Transverse colon (tissue), 4 donors: Measurements from ENCODE around the gene ROMO1. TPM values are rescaled to one million over a fixed set of nuclear protein-coding genes. Genes with fewer than 3 reads are reported as not detected.
"Not testable (repeated sequence)": the region's sequence is repeated elsewhere in the genome, so short reads cannot be mapped to it uniquely, and the experiment has no call there.

ENCODE experiments used
- DNase-seq: peaks from one replicate; pipeline ENCODE4 v3.0.0-alpha.2; 2019
- H3K27ac ChIP-seq, 4 donors: fragments of 200-600 bp; sonication (generic); 2 replicates each; pipeline ENCODE4 v1.5.1; 2016 to 2018; ENCODE audit warnings: inconsistent platforms in 4 of 4
- H3K27me3 ChIP-seq: fragments of 200-600 bp; sonication (generic); 2 replicates; pipeline ENCODE4 v1.5.1; 2017; ENCODE audit warnings: inconsistent platforms
- H3K36me3 ChIP-seq, 4 donors: fragments of 200-600 bp; sonication (generic); 2 replicates each; pipeline ENCODE4 v1.5.1; 2017 to 2019; ENCODE audit warnings: inconsistent platforms in 4 of 4
- H3K4me1 ChIP-seq, 4 donors: fragments of 200-600 bp; sonication (generic); 2 replicates each; pipeline ENCODE4 v1.5.1; 2017 to 2020; ENCODE audit warnings: inconsistent platforms in 4 of 4
- H3K4me3 ChIP-seq, 4 donors: fragments of 200-600 bp; sonication (generic); 1 replicate in 1 of 4; 2 replicates in 3 of 4; pipeline versions ENCODE4 v1.5.1 to v1.6.1; 2017 to 2019; ENCODE audit warnings: inconsistent platforms in 4 of 4
- H3K9me3 ChIP-seq, 2 donors: fragments of 200-600 bp; sonication (generic); 2 replicates each; pipeline ENCODE4 v1.5.1; 2017 to 2019; ENCODE audit warnings: inconsistent platforms in 2 of 2
- EP300 ChIP-seq: sonication (generic); formaldehyde crosslinking; IDR thresholded peaks from one replicate; pipeline ENCODE4 v1.6.1; 2017; ENCODE audit warnings: antibody characterized with exemption, low read depth
- POLR2A ChIP-seq: fragments of 450-650 bp; IDR thresholded peaks from one replicate; pipeline ENCODE4 v1.6.1; 2016; ENCODE audit warnings: antibody characterized with exemption, mild to moderate bottlenecking, moderate library complexity
- POLR2AphosphoS5 ChIP-seq, 3 donors: sonication (generic); formaldehyde crosslinking; IDR thresholded peaks; one replicate each; pipeline ENCODE4 v1.6.1; 2016; ENCODE audit warnings: antibody characterized with exemption in 3 of 3
- WGBS, 2 donors: methylation state at CpG; one replicate each; pipeline ENCODE4 v1.1.5; 2018; ENCODE audit warnings: low coverage in 1 of 2; 5-methylcytosine and 5-hydroxymethylcytosine counted together
- in situ Hi-C, 4 donors: fragments of 200-750 bp; cut with MboI; loops; one replicate each; pipeline versions ENCODE4 v1.15.0 to v1.15.1; 2017; ENCODE audit warnings: low sequenced_read_pairs in 3 of 4, low pct_ligation_motif_present in 1 of 4, low pct_unique_long_range_greater_than_20kb in 1 of 4
- intact Hi-C: fragments of 100-400 bp; cut with DNase I; formaldehyde crosslinking; loops from one replicate; pipeline ENCODE4 v1.15.1; 2023; ENCODE audit warnings: low total_unique reads
- total RNA-seq, 4 donors: library from RNA; depleted of rRNA; stranded (reverse); fragments of >200 nt; gene quantifications; one replicate each; pipeline ENCODE4 v1.1.0, GENCODE V29; 2016
- TF ChIP-seq, protein P1 (sequence below), 5 experiments: fragments of 200-600 bp in 3 of 5; fragments of 450-650 bp in 2 of 5; sonication (generic) in 3 of 5; IDR thresholded peaks; 1 replicate in 2 of 5; 2 replicates in 3 of 5; pipeline ENCODE4 v1.5.1; 2016 to 2017; ENCODE audit warnings: antibody characterized with exemption in 5 of 5, inconsistent platforms in 3 of 5, mild to moderate bottlenecking in 2 of 5, moderate library complexity in 1 of 5

Gene ROMO1
- total RNA-seq, 4 donors from 2014 or later, result 114 to 416 (median 182) TPM

DNA sequence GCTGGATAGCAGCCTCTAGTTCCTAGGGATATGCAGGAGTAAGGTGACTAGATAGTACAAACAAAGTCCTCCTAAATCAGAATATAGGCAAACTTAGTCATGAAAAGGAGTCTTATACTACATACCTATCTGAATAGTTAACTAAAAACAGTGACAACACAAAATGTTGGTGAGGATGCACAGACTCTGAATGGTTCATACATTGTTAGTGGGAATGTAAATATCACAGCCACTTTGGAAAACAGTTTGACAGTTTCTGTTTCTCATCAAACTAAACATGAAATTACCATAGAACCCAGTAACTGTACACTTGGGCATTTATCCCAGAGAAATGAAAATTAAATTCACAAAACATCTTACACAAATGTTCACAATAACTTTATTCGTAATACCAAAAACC, 17.2 kb upstream of the ROMO1 start:
- H3K27me3 ChIP-seq, result no peaks in the 10 kb centered on the region
- 86 to 92% methylated on average over 1 of the region's 1 CpG for WGBS, 2 donors
- H3K36me3 ChIP-seq, result peaks cover 0 to 9% (median 3%) of the 10 kb centered on the region in 4 donors
- TF ChIP-seq POLR2A (no peak), POLR2AphosphoS5 (IDR thresholded peaks at IDR 0.05) (peak in 1 of 3 donors; percentile 32)
- TF ChIP-seq, protein P1, sequence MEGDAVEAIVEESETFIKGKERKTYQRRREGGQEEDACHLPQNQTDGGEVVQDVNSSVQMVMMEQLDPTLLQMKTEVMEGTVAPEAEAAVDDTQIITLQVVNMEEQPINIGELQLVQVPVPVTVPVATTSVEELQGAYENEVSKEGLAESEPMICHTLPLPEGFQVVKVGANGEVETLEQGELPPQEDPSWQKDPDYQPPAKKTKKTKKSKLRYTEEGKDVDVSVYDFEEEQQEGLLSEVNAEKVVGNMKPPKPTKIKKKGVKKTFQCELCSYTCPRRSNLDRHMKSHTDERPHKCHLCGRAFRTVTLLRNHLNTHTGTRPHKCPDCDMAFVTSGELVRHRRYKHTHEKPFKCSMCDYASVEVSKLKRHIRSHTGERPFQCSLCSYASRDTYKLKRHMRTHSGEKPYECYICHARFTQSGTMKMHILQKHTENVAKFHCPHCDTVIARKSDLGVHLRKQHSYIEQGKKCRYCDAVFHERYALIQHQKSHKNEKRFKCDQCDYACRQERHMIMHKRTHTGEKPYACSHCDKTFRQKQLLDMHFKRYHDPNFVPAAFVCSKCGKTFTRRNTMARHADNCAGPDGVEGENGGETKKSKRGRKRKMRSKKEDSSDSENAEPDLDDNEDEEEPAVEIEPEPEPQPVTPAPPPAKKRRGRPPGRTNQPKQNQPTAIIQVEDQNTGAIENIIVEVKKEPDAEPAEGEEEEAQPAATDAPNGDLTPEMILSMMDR (IDR thresholded peaks at IDR 0.05), result no peak
- no peak overlapping the region for H3K4me3 ChIP-seq
- peak overlapping the region in 1 of 4 donors; percentile 1 for H3K27ac ChIP-seq
- no peak for DNase-seq
- in situ Hi-C loops, result no loop called here
- no peaks in the 10 kb centered on the region for H3K4me1 ChIP-seq
- H3K9me3 ChIP-seq, result no peaks in the 10 kb centered on the region
- intact Hi-C loops, result no loop called here

DNA sequence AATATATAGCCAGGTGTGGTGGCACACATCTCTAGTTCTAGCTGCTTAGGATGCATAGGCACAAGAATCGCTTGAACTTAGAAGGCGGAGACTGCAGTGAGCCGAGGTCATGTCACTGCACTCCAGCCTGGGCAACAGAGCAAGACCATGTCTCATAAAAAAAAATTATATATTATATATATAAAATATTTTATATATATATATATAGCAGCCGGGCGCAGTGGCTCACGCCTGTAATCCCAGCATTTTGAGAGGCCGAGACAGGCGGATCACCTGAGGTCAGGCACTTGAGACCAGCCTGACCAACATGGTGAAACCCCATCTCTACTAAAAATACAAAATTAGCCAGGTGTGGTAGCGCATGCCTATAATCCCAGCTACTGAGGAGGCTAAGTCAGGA, 13.8 kb upstream of the ROMO1 start:
- intact Hi-C loops, H3K9me3 ChIP-seq, in situ Hi-C loops, H3K27ac ChIP-seq, H3K4me1 ChIP-seq, H3K27me3 ChIP-seq, DNase-seq, H3K4me3 ChIP-seq: not testable (repeated sequence)
- H3K36me3 ChIP-seq, result peaks cover 0 to 34% (median 11%) of the 10 kb centered on the region in 4 donors
- WGBS, 2 donors, result 90 to 97% methylated on average over 9 of the region's 9 CpGs

DNA sequence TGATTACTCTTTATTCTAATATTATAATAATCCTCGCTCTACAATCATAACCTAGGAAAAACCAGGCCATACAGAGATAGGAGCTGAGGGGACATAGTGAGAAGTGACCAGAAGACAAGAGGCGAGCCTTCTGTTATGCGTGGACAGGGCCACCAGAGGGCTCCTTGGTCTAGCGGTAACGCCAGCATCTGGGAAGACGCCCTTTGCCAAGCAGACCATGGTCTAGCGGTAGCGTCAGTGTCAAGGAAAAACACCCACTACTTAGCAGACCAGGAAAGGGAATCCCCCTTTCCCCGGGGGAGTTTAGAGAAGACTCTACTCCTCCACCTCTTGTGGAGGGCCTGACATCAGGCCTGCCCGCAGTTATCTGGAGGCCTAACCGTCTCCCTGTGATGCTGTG, 12.3 kb upstream of the ROMO1 start:
- 87 to 95% methylated on average over 9 to 11 of the region's 11 CpGs for WGBS, 2 donors
- H3K4me3 ChIP-seq, H3K27me3 ChIP-seq, intact Hi-C loops, H3K4me1 ChIP-seq, H3K9me3 ChIP-seq, in situ Hi-C loops, H3K27ac ChIP-seq, DNase-seq: not testable (repeated sequence)
- TF ChIP-seq, protein P1 (IDR thresholded peaks at IDR 0.05), result peak in 1 of 5 experiments; percentile 3
- peaks cover 0 to 36% (median 13%) of the 10 kb centered on the region in 4 donors for H3K36me3 ChIP-seq

DNA sequence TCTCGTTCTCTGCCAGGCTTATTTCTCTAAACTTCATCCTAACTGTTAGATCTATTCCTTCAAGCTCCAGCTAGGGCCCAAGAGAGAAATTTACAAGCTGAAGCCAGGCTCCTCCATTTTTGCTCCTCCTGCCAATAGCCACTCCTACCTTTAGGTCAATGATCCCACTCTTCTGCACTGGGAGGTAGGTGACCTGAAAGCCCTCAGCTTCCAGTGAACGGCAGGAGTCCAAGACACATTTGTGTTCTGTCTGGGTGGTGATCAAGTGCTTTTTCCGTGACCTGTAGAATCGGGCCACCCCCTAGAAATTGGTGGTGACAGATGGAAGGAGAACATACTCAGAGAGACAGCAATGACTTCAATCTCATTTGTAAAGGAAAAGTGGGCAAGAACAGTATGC, 8.9 kb upstream of the ROMO1 start:
- TF ChIP-seq, protein P1 (IDR thresholded peaks at IDR 0.05), result no peak
- TF ChIP-seq POLR2A, result no peak
- no peak for TF ChIP-seq EP300
- no peak for TF ChIP-seq POLR2AphosphoS5 (IDR thresholded peaks at IDR 0.05)
- intact Hi-C loops, result loop anchor here (10.0 kb wide), 1 partner anchor 85 kb away; no protein-coding TSS in a partner anchor
- Histone ChIP-seq H3K27me3 (no peaks in the 10 kb centered on the region), H3K36me3 (peaks cover 0 to 58% (median 14%) of the 10 kb centered on the region in 4 donors), H3K9me3 (no peaks in the 10 kb centered on the region), H3K4me3 (no peak overlapping the region), H3K27ac (no peak overlapping the region), H3K4me1 (no peaks in the 10 kb centered on the region)
- no peak for DNase-seq
- in situ Hi-C loops, result no loop called here
- WGBS, 2 donors, result 93% methylated on average over 3 to 4 of the region's 4 CpGs

DNA sequence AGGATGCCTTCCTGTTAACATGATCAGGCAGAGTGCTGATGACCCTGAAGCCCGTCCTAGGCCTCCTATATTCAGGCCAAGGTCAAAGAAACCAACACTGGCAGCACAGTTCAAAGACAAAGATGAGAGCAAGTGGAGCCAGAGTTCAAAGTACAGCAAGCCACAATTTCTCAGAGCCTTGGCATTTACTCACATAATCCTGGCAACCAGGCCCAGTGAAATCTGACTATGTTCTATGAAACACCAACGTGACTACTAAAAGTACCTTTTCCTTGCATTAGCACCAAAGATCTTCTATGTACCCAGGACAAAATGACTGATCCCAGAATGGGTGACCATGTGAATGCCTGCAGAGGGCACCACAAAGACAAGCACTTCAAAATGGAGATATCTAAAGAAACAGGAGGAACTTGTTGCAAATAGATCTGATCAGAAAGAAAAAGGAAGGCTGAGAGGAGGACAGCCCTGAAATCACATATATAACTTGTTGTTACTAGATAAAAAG, 3.9 kb upstream of the ROMO1 start:
- intact Hi-C loops, result loop anchor here (10.0 kb wide), 1 partner anchor 90 kb away; no protein-coding TSS in a partner anchor
- H3K27ac ChIP-seq, result no peak overlapping the region
- in situ Hi-C loops, result no loop called here
- no peak overlapping the region for H3K4me3 ChIP-seq
- peaks cover 0 to 41% (median 2%) of the 10 kb centered on the region in 4 donors for H3K36me3 ChIP-seq
- no peak for DNase-seq
- WGBS, 2 donors, result 80% methylated on average over 1 to 2 of the region's 2 CpGs
- H3K9me3 ChIP-seq, result no peaks in the 10 kb centered on the region
- peaks cover 0 to 21% (median 14%) of the 10 kb centered on the region in 4 donors for H3K4me1 ChIP-seq
- no peak for TF ChIP-seq EP300
- no peak for TF ChIP-seq POLR2A
- TF ChIP-seq POLR2AphosphoS5 (IDR thresholded peaks at IDR 0.05), result no peak
- TF ChIP-seq, protein P1 (IDR thresholded peaks at IDR 0.05), result no peak
- no peaks in the 10 kb centered on the region for H3K27me3 ChIP-seq
